Endothelial cell of umbilical vein (primary cell): ENCODE measurements around the gene NEDD4L. TPM values are rescaled to one million over a fixed set of nuclear protein-coding genes. Genes with fewer than 3 reads are reported as not detected.

Experiments
- BruUV-seq: library from RNA; stranded (reverse); fragments of 400-500 nt; replicated peaks from 2 replicates; lab custom pipeline; 2021; lab: Mats Ljungman, UMichigan
- CTCF ChIA-PET: fragments of 300-600, 350-600 bp; sonication (Branson Sonifier 250); formaldehyde crosslinking; loops from one replicate; lab custom pipeline; 2021; ENCODE audit warnings: antibody characterized with exemption, inconsistent platforms; lab: Charles Lee
- POLR2A ChIA-PET: fragments of 300-600, 350-600 bp; sonication (Branson Sonifier 250); formaldehyde crosslinking; loops from one replicate; lab custom pipeline; 2021; ENCODE audit warnings: antibody characterized with exemption, inconsistent platforms; lab: Charles Lee
- DNase-seq: peaks from one replicate; pipeline ENCODE4 v3.0.0-alpha.2; 2011; ENCODE audit warnings: low read depth, low spot score
- FAIRE-seq: peaks from 2 replicates; lab custom pipeline; 2011; peaks lifted over from hg19 to GRCh38; lab: Jason Lieb, UNC
- H2AFZ ChIP-seq: 2 replicates; pipeline ENCODE4 v1.6.0; 2012; ENCODE audit warnings: low read depth, low read length, control low read depth, inconsistent platforms
- H3K27ac ChIP-seq: 2 replicates; pipeline ENCODE4 v1.5.1; 2011; ENCODE audit warnings: low read depth, mild to moderate bottlenecking, control low read depth, low read length, moderate library complexity; ENCODE audit not compliant: insufficient read depth
- H3K27me3 ChIP-seq, 2 experiments: 2 replicates each; pipeline versions ENCODE4 v1.6.0 to v1.6.1; 2011; ENCODE audit warnings: low read length in 2 of 2, mixed read lengths in 1 of 2; ENCODE audit not compliant: control insufficient read depth in 2 of 2, insufficient read depth in 2 of 2
- H3K36me3 ChIP-seq, 2 experiments: 2 replicates in 1 of 2; 3 replicates in 1 of 2; pipeline ENCODE4 v1.5.1; 2011; ENCODE audit warnings: low read length in 2 of 2, mild to moderate bottlenecking in 1 of 2, moderate library complexity in 1 of 2; ENCODE audit not compliant: control insufficient read depth in 2 of 2, insufficient read depth in 2 of 2; ENCODE audit errors: extremely low read depth in 1 of 2
- H3K4me1 ChIP-seq: 3 replicates; pipeline ENCODE4 v1.5.1; 2011; ENCODE audit warnings: mild to moderate bottlenecking, low read length; ENCODE audit not compliant: control insufficient read depth, insufficient read depth; ENCODE audit errors: extremely low read depth
- H3K4me2 ChIP-seq: 2 replicates; pipeline ENCODE4 v1.6.1; 2011; ENCODE audit warnings: low read length, control low read depth, mixed read lengths; ENCODE audit not compliant: insufficient read depth
- H3K4me3 ChIP-seq, 3 experiments: fragments of 200-600 bp in 1 of 3; sonication (generic), shearing (Covaris generic) in 1 of 3; replicated peaks in 1 of 3; 2 replicates each; pipeline ENCODE4 v1.5.1; 2011 to 2016; ENCODE audit warnings: control low read depth in 3 of 3, low read length in 3 of 3, mild to moderate bottlenecking in 2 of 3, inconsistent platforms in 1 of 3, low read depth in 1 of 3, moderate library complexity in 1 of 3; ENCODE audit not compliant: insufficient read depth in 1 of 3
- H3K79me2 ChIP-seq: 2 replicates; pipeline ENCODE4 v1.6.0; 2012; ENCODE audit warnings: low read length, inconsistent platforms; ENCODE audit not compliant: control insufficient read depth, insufficient read depth
- H3K9ac ChIP-seq: replicated peaks from 2 replicates; pipeline ENCODE3; 2011; ENCODE audit warnings: low read length, control low read depth; ENCODE audit not compliant: insufficient read depth; ENCODE audit errors: extremely low read depth
- H3K9me1 ChIP-seq: replicated peaks from 3 replicates; pipeline ENCODE4 v1.6.0; 2011; ENCODE audit warnings: mild to moderate bottlenecking, low read length; ENCODE audit not compliant: control insufficient read depth, insufficient read depth; ENCODE audit errors: extremely low read depth
- H3K9me3 ChIP-seq: replicated peaks from 2 replicates; pipeline ENCODE4 v1.5.1; 2012; ENCODE audit warnings: low read length, inconsistent platforms; ENCODE audit not compliant: control insufficient read depth, insufficient read depth
- H4K20me1 ChIP-seq: replicated peaks from 2 replicates; pipeline ENCODE3; 2011; ENCODE audit warnings: mild to moderate bottlenecking, low read length; ENCODE audit not compliant: control insufficient read depth, insufficient read depth; ENCODE audit errors: extremely low read depth
- EZH2 ChIP-seq: IDR thresholded peaks from 2 replicates; pipeline ENCODE4 v1.6.1; 2012; ENCODE audit warnings: borderline replicate concordance, low read depth, mild to moderate bottlenecking, moderate library complexity, low read length, inconsistent platforms; ENCODE audit not compliant: severe bottlenecking
- FOS ChIP-seq: IDR thresholded peaks from 2 replicates; pipeline ENCODE4 v1.6.1; 2011; ENCODE audit warnings: mild to moderate bottlenecking, low read length, moderate library complexity, borderline replicate concordance; ENCODE audit not compliant: insufficient read depth
- GATA2 ChIP-seq: IDR thresholded peaks from 2 replicates; pipeline ENCODE4 v1.7.0; 2011; ENCODE audit warnings: low read depth, mild to moderate bottlenecking, moderate library complexity, mixed read lengths, low read length; ENCODE audit not compliant: insufficient read length, insufficient read depth
- JUN ChIP-seq: IDR thresholded peaks from 2 replicates; pipeline ENCODE4 v1.6.1; 2011; ENCODE audit warnings: borderline replicate concordance, low read depth; ENCODE audit not compliant: insufficient read length, insufficient read depth
- MYC ChIP-seq: IDR thresholded peaks from one replicate; pipeline ENCODE4 v1.6.1; 2011; ENCODE audit warnings: mild to moderate bottlenecking, low read depth, low read length
- POLR2A ChIP-seq: IDR thresholded peaks from 2 replicates; pipeline ENCODE4 v1.6.1; 2012; ENCODE audit warnings: low read depth, mild to moderate bottlenecking, control low read depth, low read length
- POLR2AphosphoS5 ChIP-seq: IDR thresholded peaks from 2 replicates; pipeline ENCODE4 v1.6.1; 2012; ENCODE audit warnings: low read depth, mild to moderate bottlenecking, control low read depth, low read length, moderate library complexity; ENCODE audit not compliant: insufficient read depth
- dilution Hi-C: fragments of 300-500 bp; cut with MboI; formaldehyde crosslinking; loops from one replicate; pipeline ENCODE4 v1.15.0; 2019; ENCODE audit warnings: low sequenced_read_pairs; ENCODE audit not compliant: extremely low pct_ligation_motif_present
- intact Hi-C: fragments of 100-400 bp; cut with micrococcal nuclease; formaldehyde crosslinking; loops from one replicate; pipeline ENCODE4 v1.10.0; 2022
- polyA plus RNA-seq, 4 experiments: library from polyadenylated mRNA; depleted of rRNA in 3 of 4; stranded (reverse) in 3 of 4; unstranded in 1 of 4; fragments of >200 nt; gene quantifications; 2 replicates each; pipeline versions ENCODE4 v1.2.1 to v1.2.3, GENCODE V29; 2011 to 2012; ENCODE audit warnings: missing spikeins in 1 of 4
- total RNA-seq: library from RNA; stranded (reverse); gene quantifications from 2 replicates; pipeline ENCODE4 v1.2.3, GENCODE V29; 2021
- TF ChIP-seq, protein P1 (sequence below): IDR thresholded peaks from 2 replicates; pipeline ENCODE4 v1.6.1; 2011; ENCODE audit not compliant: insufficient read depth, insufficient read length
- TF ChIP-seq, protein P2 (sequence below), 2 donors: IDR thresholded peaks; 1 replicate in 1 of 2; 2 replicates in 1 of 2; pipeline ENCODE4 v1.5.1; 2011; ENCODE audit warnings: low read length in 2 of 2, mild to moderate bottlenecking in 2 of 2, moderate library complexity in 2 of 2, control low read depth in 1 of 2, inconsistent platforms in 1 of 2, low read depth in 1 of 2; ENCODE audit not compliant: insufficient read depth in 1 of 2; ENCODE audit errors: extremely low read depth in 1 of 2

The NEDD4L gene
- total and polyA plus RNA-seq, 2 donors (not counting 3 experiments of a cell fraction or from before 2014, with no cell fraction given): 20.5 to 78.9 TPM

DNA sequence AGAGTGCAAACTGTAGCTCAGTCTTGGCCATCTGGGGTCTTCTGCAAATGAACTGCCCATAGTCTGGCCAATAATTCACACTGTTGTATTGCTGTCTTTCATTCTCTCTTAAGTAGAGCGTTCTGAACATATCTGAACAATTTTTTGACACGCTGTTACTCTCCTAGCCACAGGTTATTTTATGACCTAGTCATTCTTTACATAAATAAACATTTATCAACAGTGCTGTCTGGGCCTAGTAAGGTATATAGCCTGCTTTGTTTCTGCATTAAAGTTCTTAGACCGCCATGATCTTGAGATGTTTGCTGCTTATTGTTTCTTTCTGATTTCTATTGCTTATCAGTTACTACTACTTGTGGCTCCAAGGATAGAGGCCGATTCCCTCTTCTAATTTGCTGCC, 226.4 kb downstream of the NEDD4L start:
- Histone ChIP-seq H3K4me3 (no peak overlapping the region), H3K4me2 (no peak overlapping the region), H3K4me1 (peaks cover 23% of the 10 kb centered on the region), H3K9ac (no peak overlapping the region), H3K27ac (no peak overlapping the region), H2AFZ (no peak overlapping the region), H3K36me3 (no peaks in the 10 kb centered on the region), H3K27me3 (no peaks in the 10 kb centered on the region), H3K9me3 (no peaks in the 10 kb centered on the region), H3K9me1 (no peaks in the 10 kb centered on the region), H3K79me2 (no peaks in the 10 kb centered on the region), H4K20me1 (no peaks in the 10 kb centered on the region)
- POLR2A ChIA-PET: no interaction called here
- DNase-seq (no peak), FAIRE-seq (no peak)
- CTCF ChIA-PET: interaction anchor here (1.3 to 1.7 kb wide), 2 partner anchors 13 to 51 kb away, joined by 3 to 4 read pairs; no protein-coding TSS in a partner anchor
- TF ChIP-seq, protein P1, sequence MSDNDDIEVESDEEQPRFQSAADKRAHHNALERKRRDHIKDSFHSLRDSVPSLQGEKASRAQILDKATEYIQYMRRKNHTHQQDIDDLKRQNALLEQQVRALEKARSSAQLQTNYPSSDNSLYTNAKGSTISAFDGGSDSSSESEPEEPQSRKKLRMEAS: no peak
- no peak for TF ChIP-seq POLR2AphosphoS5
- dilution Hi-C loops (no loop called here), intact Hi-C loops (no loop called here)
- no TSS peak for BruUV-seq

DNA sequence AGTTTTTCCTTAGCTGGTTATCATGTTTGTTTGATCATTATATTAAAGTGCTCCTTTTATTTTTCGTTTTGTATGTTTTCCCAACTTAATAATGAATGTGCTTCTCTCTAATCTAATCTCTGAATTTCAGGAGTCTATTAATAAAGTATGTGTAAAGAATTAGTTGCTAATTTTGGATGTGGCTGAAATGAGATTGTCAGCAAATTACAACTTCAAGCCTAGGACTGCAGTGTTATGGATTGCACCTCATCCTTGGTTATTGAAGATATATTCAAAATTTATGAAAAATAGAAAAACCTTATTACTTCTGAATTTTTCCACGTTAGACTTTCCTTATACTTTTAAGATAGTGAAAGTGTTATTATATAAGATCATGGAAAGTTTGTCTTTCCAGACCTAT, 227.7 kb downstream of the NEDD4L start:
- Histone ChIP-seq H3K79me2 (no peaks in the 10 kb centered on the region), H3K9ac (no peak overlapping the region), H3K36me3 (no peaks in the 10 kb centered on the region), H4K20me1 (no peaks in the 10 kb centered on the region), H3K27ac (no peak overlapping the region), H3K4me1 (peaks cover 23% of the 10 kb centered on the region), H3K4me2 (no peak overlapping the region), H3K9me1 (no peaks in the 10 kb centered on the region), H2AFZ (no peak overlapping the region), H3K4me3 (no peak overlapping the region), H3K9me3 (no peaks in the 10 kb centered on the region), H3K27me3 (no peaks in the 10 kb centered on the region)
- FAIRE-seq (no peak), DNase-seq (no peak)
- POLR2A ChIA-PET: no interaction called here
- intact Hi-C loops (loop anchor here (1.0 kb wide), 1 partner anchor 8 kb away; no protein-coding TSS in a partner anchor), dilution Hi-C loops (no loop called here)
- TF ChIP-seq, protein P1: no peak
- TF ChIP-seq FOS (no peak), EZH2 (no peak), POLR2AphosphoS5 (no peak), MYC (no peak), JUN (no peak), POLR2A (no peak), GATA2 (no peak)
- TF ChIP-seq, protein P2, sequence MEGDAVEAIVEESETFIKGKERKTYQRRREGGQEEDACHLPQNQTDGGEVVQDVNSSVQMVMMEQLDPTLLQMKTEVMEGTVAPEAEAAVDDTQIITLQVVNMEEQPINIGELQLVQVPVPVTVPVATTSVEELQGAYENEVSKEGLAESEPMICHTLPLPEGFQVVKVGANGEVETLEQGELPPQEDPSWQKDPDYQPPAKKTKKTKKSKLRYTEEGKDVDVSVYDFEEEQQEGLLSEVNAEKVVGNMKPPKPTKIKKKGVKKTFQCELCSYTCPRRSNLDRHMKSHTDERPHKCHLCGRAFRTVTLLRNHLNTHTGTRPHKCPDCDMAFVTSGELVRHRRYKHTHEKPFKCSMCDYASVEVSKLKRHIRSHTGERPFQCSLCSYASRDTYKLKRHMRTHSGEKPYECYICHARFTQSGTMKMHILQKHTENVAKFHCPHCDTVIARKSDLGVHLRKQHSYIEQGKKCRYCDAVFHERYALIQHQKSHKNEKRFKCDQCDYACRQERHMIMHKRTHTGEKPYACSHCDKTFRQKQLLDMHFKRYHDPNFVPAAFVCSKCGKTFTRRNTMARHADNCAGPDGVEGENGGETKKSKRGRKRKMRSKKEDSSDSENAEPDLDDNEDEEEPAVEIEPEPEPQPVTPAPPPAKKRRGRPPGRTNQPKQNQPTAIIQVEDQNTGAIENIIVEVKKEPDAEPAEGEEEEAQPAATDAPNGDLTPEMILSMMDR (IDR thresholded peaks at IDR 0.05; ENCODE audit: extremely low read depth in 1 of 2, insufficient read depth in 1 of 2, low read depth in 1 of 2, low read length in 2 of 2): no peak
- no TSS peak for BruUV-seq
- CTCF ChIA-PET: interaction anchor here (1.2 to 1.7 kb wide), 4 partner anchors 9 to 171 kb away, joined by 3 to 5 read pairs (median 4); no protein-coding TSS in a partner anchor
